ENCODE results near the gene KREMEN2.

- TF ChIP-seq CTCF (IDR thresholded peaks at IDR 0.05; ENCODE audit: insufficient read depth, low read length, poor library complexity, severe bottlenecking), result no peak
- TF ChIP-seq EZH2phosphoT487 (conservative IDR thresholded peaks at IDR 0.05; ENCODE audit: low read length), result no peak
Measured at GRCh38 chr16:2982402-2982801, 18.3 kb downstream of the KREMEN2 start.
